ENCODE measurements around the gene LRRC8D. TPM values are rescaled to one million over a fixed set of nuclear protein-coding genes. Genes with fewer than 3 reads are reported as not detected.

Gene LRRC8D
- total and polyA plus RNA-seq, 2 experiments from 2014 or later = 30.1 to 30.7 TPM

DNA sequence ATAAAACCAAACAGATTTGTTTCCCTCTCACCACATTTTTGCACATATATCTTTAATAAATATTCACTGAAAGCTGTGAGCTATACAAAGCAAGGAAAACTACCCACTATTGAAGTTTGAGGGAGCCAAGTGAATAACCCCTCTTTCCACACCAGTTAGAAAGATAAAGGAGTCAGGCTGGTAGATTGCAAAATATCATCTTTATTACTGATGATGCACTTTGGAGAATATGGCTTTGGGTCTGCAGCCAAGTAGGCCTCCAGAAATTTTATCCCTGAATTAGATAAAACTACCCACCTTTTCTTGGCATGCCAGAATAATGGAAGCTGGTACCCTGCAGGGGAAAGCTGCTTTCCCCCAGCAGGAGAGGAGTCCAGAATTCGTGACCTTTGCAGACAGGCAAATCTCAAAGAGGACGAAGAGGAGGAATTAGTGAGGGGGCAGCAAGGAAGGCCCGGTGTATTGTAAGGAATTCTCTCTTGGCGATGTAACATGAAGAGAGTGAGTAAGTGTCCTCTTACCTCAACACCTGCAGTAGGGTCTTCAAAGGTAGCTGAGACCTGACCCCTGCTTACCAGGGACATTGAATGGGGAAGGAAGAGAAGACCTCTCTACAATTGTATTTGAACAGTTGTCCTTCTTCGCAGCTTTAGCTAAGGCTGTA is 84.7 kb downstream of the LRRC8D start:
- no peaks in the 10 kb centered on the region for H4K20me1 ChIP-seq (ENCODE audit: insufficient read depth)
- peak overlapping the region; percentile 73; the same call in 1 of the 2 replicates for H3K27ac ChIP-seq
- 84% methylated on average over 5 of the region's 5 CpGs for WGBS, 2 experiments (ENCODE audit: low coverage in 1 of 2, low lambda C conversion rate in 2 of 2, missing lambda C conversion rate in 2 of 2)
- no peaks in the 10 kb centered on the region for H3K27me3 ChIP-seq (replicated peaks; ENCODE audit: insufficient read depth)
- peaks cover 74% of the 10 kb centered on the region for H3K4me1 ChIP-seq (ENCODE audit: insufficient read depth)
- DNase-seq = peak; percentile 70
- no peaks in the 10 kb centered on the region for H3K36me3 ChIP-seq (ENCODE audit: low read depth)
- 0 out of 2 replicates have a peak, but pooled peaks cover 8% of the 10 kb centered on the region for H3K79me2 ChIP-seq (ENCODE audit: insufficient read depth)
- in situ Hi-C loops (cut with MboI) = no loop called here
- H3K9me2 ChIP-seq (ENCODE audit: insufficient read depth) = no peaks in the 10 kb centered on the region
- no peak for TF ChIP-seq EZH2phosphoT487 (IDR thresholded peaks at IDR 0.05; ENCODE audit: insufficient read depth, low read depth)
- no peak for TF ChIP-seq EZH2 (IDR thresholded peaks at IDR 0.05; ENCODE audit: insufficient read depth, poor library complexity, severe bottlenecking)
- no peak overlapping the region for H3K4me3 ChIP-seq
- peak overlapping the region; percentile 68 for H3K4me2 ChIP-seq (ENCODE audit: unreplicated experiment)
- H2AFZ ChIP-seq = no peak overlapping the region
- H3K9ac ChIP-seq = no peak overlapping the region
- H3F3A ChIP-seq (ENCODE audit: insufficient read depth) = peaks cover 59% of the 10 kb centered on the region
- H3K9me3 ChIP-seq (ENCODE audit: low read depth) = no peaks in the 10 kb centered on the region

DNA sequence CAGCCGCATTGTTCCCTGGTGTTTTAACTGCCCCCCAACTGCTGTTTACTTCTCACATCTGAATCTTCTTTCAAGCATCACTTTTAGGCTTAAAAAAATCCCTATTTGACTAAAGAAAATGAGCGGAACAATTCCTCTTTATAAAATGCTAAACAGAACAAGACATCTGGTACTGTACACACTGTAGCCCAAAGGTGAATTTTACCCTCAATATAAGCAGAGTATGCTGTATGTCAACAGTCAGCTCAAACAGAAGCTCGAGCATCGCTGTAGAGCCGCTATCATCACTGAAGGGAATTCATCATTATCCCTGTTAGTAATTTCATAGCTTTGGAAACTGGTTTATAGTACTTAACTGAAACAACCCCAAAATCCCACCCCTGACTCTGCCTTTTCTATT is 85.3 kb downstream of the LRRC8D start:
- Histone ChIP-seq H3K9ac (0 out of 2 replicates have a peak overlapping the region, but pooled peaks have one; percentile 40), H3K4me1 (ENCODE audit: insufficient read depth) (peaks cover 80% of the 10 kb centered on the region), H3K9me3 (ENCODE audit: low read depth) (no peaks in the 10 kb centered on the region), H3K27me3 (replicated peaks; ENCODE audit: insufficient read depth) (no peaks in the 10 kb centered on the region), H3K27ac (peak overlapping the region; percentile 73), H3K4me3 (no peak overlapping the region), H3K79me2 (ENCODE audit: insufficient read depth) (0 out of 2 replicates have a peak, but pooled peaks cover 8% of the 10 kb centered on the region), H3F3A (ENCODE audit: insufficient read depth) (peaks cover 65% of the 10 kb centered on the region), H2AFZ (no peak overlapping the region), H3K36me3 (ENCODE audit: low read depth) (no peaks in the 10 kb centered on the region), H3K4me2 (ENCODE audit: unreplicated experiment) (peak overlapping the region; percentile 68), H3K9me2 (ENCODE audit: insufficient read depth) (no peaks in the 10 kb centered on the region), H4K20me1 (ENCODE audit: insufficient read depth) (no peaks in the 10 kb centered on the region)
- in situ Hi-C loops (cut with MboI) = no loop called here
- TF ChIP-seq EZH2 (IDR thresholded peaks at IDR 0.05; ENCODE audit: insufficient read depth, poor library complexity, severe bottlenecking) (no peak), EZH2phosphoT487 (IDR thresholded peaks at IDR 0.05; ENCODE audit: insufficient read depth, low read depth) (no peak)
- WGBS, 2 experiments (ENCODE audit: low coverage in 1 of 2, low lambda C conversion rate in 2 of 2, missing lambda C conversion rate in 2 of 2) = 97 to 99% methylated on average over 5 of the region's 5 CpGs
- DNase-seq = no peak

DNA sequence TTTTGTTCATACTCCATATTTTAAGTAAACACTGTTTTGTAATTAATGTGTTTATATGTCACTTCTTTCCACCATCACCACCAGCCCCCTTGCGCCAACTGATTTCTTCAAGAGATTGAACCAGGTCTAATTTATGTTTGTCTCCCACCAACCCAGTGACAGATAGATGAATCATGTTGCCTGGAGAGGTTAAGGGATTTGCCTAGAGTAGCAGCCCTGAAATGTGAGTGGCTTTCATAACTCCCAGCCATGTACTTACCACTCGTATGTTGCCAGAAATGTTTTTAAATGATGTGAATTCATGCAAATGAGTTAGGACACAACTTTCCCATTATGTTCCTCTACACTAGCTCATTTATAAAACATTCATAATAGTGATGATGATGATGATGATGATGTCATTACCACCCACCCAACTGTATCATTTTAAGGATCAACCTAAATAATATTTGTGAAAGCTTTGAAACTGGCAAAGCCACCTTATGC is 86.9 kb downstream of the LRRC8D start:
- Histone ChIP-seq H3K9ac (0 out of 2 replicates have a peak overlapping the region, but pooled peaks have one; percentile 40), H3K27ac (peak overlapping the region; percentile 73), H2AFZ (no peak overlapping the region), H3K36me3 (ENCODE audit: low read depth) (no peaks in the 10 kb centered on the region), H3K9me2 (ENCODE audit: insufficient read depth) (no peaks in the 10 kb centered on the region), H3K4me2 (ENCODE audit: unreplicated experiment) (peak overlapping the region; percentile 68), H4K20me1 (ENCODE audit: insufficient read depth) (no peaks in the 10 kb centered on the region), H3K4me1 (ENCODE audit: insufficient read depth) (peaks cover 88% of the 10 kb centered on the region), H3K4me3 (no peak overlapping the region), H3K79me2 (ENCODE audit: insufficient read depth) (0 out of 2 replicates have a peak, but pooled peaks cover 8% of the 10 kb centered on the region), H3F3A (ENCODE audit: insufficient read depth) (peaks cover 74% of the 10 kb centered on the region), H3K27me3 (replicated peaks; ENCODE audit: insufficient read depth) (no peaks in the 10 kb centered on the region), H3K9me3 (ENCODE audit: low read depth) (no peaks in the 10 kb centered on the region)
- in situ Hi-C loops (cut with MboI) = no loop called here
- 34 to 38% methylated on average over 2 of the region's 2 CpGs for WGBS, 2 experiments (ENCODE audit: low coverage in 1 of 2, low lambda C conversion rate in 2 of 2, missing lambda C conversion rate in 2 of 2)
- TF ChIP-seq EZH2 (IDR thresholded peaks at IDR 0.05; ENCODE audit: insufficient read depth, poor library complexity, severe bottlenecking) (no peak), EZH2phosphoT487 (IDR thresholded peaks at IDR 0.05; ENCODE audit: insufficient read depth, low read depth) (no peak)
- peak; percentile 76 for DNase-seq

GRCh38 chr1:89908273-89908671 is 87.4 kb downstream of the LRRC8D start:
- H3F3A ChIP-seq (ENCODE audit: insufficient read depth) = peaks cover 74% of the 10 kb centered on the region
- H3K79me2 ChIP-seq (ENCODE audit: insufficient read depth) = 0 out of 2 replicates have a peak, but pooled peaks cover 8% of the 10 kb centered on the region
- peaks cover 85% of the 10 kb centered on the region for H3K4me1 ChIP-seq (ENCODE audit: insufficient read depth)
- TF ChIP-seq EZH2phosphoT487 (IDR thresholded peaks at IDR 0.05; ENCODE audit: insufficient read depth, low read depth) = no peak
- no peak for TF ChIP-seq EZH2 (IDR thresholded peaks at IDR 0.05; ENCODE audit: insufficient read depth, poor library complexity, severe bottlenecking)
- no peaks in the 10 kb centered on the region for H4K20me1 ChIP-seq (ENCODE audit: insufficient read depth)
- no peak overlapping the region for H2AFZ ChIP-seq
- peak overlapping the region; percentile 30 for H3K9ac ChIP-seq
- H3K9me2 ChIP-seq (ENCODE audit: insufficient read depth) = no peaks in the 10 kb centered on the region
- no peaks in the 10 kb centered on the region for H3K27me3 ChIP-seq (replicated peaks; ENCODE audit: insufficient read depth)
- in situ Hi-C loops (cut with MboI) = no loop called here
- H3K4me2 ChIP-seq (ENCODE audit: unreplicated experiment) = peak overlapping the region; percentile 68
- 93 to 98% methylated on average over 2 of the region's 2 CpGs for WGBS, 2 experiments (ENCODE audit: low coverage in 1 of 2, low lambda C conversion rate in 2 of 2, missing lambda C conversion rate in 2 of 2)
- DNase-seq = no peak
- peak overlapping the region; percentile 73 for H3K27ac ChIP-seq
- H3K4me3 ChIP-seq = peak overlapping the region; percentile 23; the same call in 1 of the 2 replicates
- H3K36me3 ChIP-seq (ENCODE audit: low read depth) = no peaks in the 10 kb centered on the region
- H3K9me3 ChIP-seq (ENCODE audit: low read depth) = no peaks in the 10 kb centered on the region

Measured in GM23248 (cell line).